GM19351 (cell line): ENCODE results near the gene SHLD2.
A peak's percentile ranks its signal among the peaks of the same experiment; 100 is the strongest.
"Not testable (repeated sequence)": the region's sequence is repeated elsewhere in the genome, so short reads cannot be mapped to it uniquely, and the experiment has no call there.

ENCODE experiments used
- ATAC-seq: cut with Tn5 transposase; IDR thresholded peaks from one replicate; pipeline ENCODE4 v1.9.1; 2021; ENCODE audit warnings: mild to moderate bottlenecking, moderate library complexity; ENCODE audit not compliant: unreplicated experiment

SHLD2 gene

GRCh38 chr10:87094373-87095235 lies at the start of gene SHLD2, which contains the start of gene GLUD1:
Gene SHLD2 (plus strand): TSS chr10:87095206. CDS start chr10:87151355, 56,149 bp downstream.
Gene GLUD1 (minus strand): TSS chr10:87094843. CDS start chr10:87094769, 74 bp downstream.
- ATAC-seq, result peak; percentile 63

- ATAC-seq, result no peak
These were observed 49.5 kb upstream of the SHLD2 start for GRCh38 chr10:87045434-87045938.

- no peak for ATAC-seq
These were observed 41.9 kb upstream of the SHLD2 start for GRCh38 chr10:87053111-87053510.

- no peak for ATAC-seq
These were observed 41.3 kb upstream of the SHLD2 start for GRCh38 chr10:87053577-87054181.

- no peak for ATAC-seq
These were observed 40.4 kb upstream of the SHLD2 start for GRCh38 chr10:87054373-87055295.

GRCh38 chr10:87058171-87058570 lies 36.8 kb upstream of the SHLD2 start:
- no peak for ATAC-seq

GRCh38 chr10:87059401-87059800 lies 35.6 kb upstream of the SHLD2 start:
- no peak for ATAC-seq

- ATAC-seq, result no peak
These were observed 34.6 kb upstream of the SHLD2 start for GRCh38 chr10:87060280-87060928.

- no peak for ATAC-seq
These were observed 30.4 kb upstream of the SHLD2 start for GRCh38 chr10:87064651-87065050.

GRCh38 chr10:87066178-87066577 lies 28.8 kb upstream of the SHLD2 start:
- ATAC-seq, result no peak

- ATAC-seq, result no peak
These were observed 28.1 kb upstream of the SHLD2 start for GRCh38 chr10:87066865-87067264.

GRCh38 chr10:87068281-87068680 lies 26.7 kb upstream of the SHLD2 start:
- no peak for ATAC-seq

GRCh38 chr10:87072449-87072848 lies 22.6 kb upstream of the SHLD2 start:
- ATAC-seq, result no peak

GRCh38 chr10:87076421-87076820 lies 18.6 kb upstream of the SHLD2 start:
- not testable (repeated sequence) for ATAC-seq

- no peak for ATAC-seq
These were observed 15.7 kb upstream of the SHLD2 start for GRCh38 chr10:87079106-87079836.

- ATAC-seq, result not testable (repeated sequence)
These were observed 14.4 kb upstream of the SHLD2 start for GRCh38 chr10:87080621-87081020.

GRCh38 chr10:87081574-87081973 lies 13.4 kb upstream of the SHLD2 start:
- not testable (repeated sequence) for ATAC-seq

GRCh38 chr10:87082219-87082618 lies 12.8 kb upstream of the SHLD2 start:
- not testable (repeated sequence) for ATAC-seq

- peak; percentile 41 for ATAC-seq
These were observed 11.3 kb upstream of the SHLD2 start for GRCh38 chr10:87083576-87084290.
